Stomach (tissue), 4 donors: ENCODE results near the gene PKD2.

Experiments used
- EP300 ChIP-seq: sonication (generic); formaldehyde crosslinking; IDR thresholded peaks from one replicate; pipeline ENCODE4 v1.6.1; 2017; ENCODE audit warnings: antibody characterized with exemption
- POLR2A ChIP-seq, 4 donors: fragments of 450-650 bp; IDR thresholded peaks; one replicate each; pipeline ENCODE4 v1.6.1; 2016; ENCODE audit warnings: antibody characterized with exemption in 4 of 4, control low read depth in 2 of 4, mild to moderate bottlenecking in 1 of 4, moderate library complexity in 1 of 4
- POLR2AphosphoS5 ChIP-seq, 3 donors: sonication (generic); formaldehyde crosslinking; IDR thresholded peaks; one replicate each; pipeline ENCODE4 v1.6.1; 2016; ENCODE audit warnings: antibody characterized with exemption in 3 of 3
- TF ChIP-seq, protein P1 (sequence below), 7 experiments: fragments of 450-650 bp in 4 of 7; fragments of 200-600 bp in 3 of 7; sonication (generic) in 3 of 7; IDR thresholded peaks; one replicate each; pipeline ENCODE4 v1.5.1; 2016 to 2019; ENCODE audit warnings: antibody characterized with exemption in 7 of 7, control low read depth in 2 of 7, mild to moderate bottlenecking in 1 of 7

DNA sequence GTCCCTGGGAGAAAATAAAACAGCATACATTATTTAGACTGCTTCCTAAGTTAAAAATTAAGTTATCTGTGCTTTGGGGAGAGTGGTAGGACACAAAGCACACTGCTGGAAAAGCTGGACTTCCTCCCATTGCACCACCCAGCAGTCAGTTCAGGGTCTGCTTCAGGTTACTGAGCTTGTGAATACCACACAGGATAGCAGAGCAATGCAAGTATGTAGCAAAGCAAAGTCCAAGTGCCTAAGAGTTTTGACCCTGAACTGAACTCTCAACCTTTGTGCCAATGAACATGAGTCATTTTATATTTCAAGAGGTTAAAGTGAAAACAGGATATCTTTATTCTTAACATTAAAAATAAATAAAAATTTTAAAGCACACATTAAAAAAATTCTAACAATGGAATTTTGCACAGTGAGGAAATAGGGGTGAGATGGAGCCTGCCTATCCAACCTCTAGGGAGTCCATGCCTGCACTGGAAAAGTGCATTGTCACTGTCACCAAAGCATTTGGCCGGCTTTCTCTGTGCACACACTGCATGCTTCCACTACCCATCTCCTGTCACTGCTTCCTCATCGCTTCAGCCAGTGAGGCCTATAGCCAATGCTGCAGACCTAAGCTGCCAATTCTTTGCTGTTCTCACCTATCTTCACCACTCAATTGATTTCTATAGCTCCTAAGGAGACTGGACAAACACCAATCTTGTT, 100.1 kb downstream of the PKD2 start:
- TF ChIP-seq POLR2A (IDR thresholded peaks at IDR 0.05) = no peak
- TF ChIP-seq, protein P1, sequence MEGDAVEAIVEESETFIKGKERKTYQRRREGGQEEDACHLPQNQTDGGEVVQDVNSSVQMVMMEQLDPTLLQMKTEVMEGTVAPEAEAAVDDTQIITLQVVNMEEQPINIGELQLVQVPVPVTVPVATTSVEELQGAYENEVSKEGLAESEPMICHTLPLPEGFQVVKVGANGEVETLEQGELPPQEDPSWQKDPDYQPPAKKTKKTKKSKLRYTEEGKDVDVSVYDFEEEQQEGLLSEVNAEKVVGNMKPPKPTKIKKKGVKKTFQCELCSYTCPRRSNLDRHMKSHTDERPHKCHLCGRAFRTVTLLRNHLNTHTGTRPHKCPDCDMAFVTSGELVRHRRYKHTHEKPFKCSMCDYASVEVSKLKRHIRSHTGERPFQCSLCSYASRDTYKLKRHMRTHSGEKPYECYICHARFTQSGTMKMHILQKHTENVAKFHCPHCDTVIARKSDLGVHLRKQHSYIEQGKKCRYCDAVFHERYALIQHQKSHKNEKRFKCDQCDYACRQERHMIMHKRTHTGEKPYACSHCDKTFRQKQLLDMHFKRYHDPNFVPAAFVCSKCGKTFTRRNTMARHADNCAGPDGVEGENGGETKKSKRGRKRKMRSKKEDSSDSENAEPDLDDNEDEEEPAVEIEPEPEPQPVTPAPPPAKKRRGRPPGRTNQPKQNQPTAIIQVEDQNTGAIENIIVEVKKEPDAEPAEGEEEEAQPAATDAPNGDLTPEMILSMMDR (IDR thresholded peaks at IDR 0.05) = no peak
- TF ChIP-seq POLR2AphosphoS5 (IDR thresholded peaks at IDR 0.05) = no peak
- no peak for TF ChIP-seq EP300
